AG04449 (cell line): ENCODE results near the gene AXL.

Source experiments
- CTCF ChIA-PET: fragments of 350-600 bp; formaldehyde crosslinking; extraction: SDS; loops from one replicate; lab custom pipeline; 2021; ENCODE audit warnings: antibody characterized with exemption; lab: Yijun Ruan, JAX
- POLR2A ChIA-PET: fragments of 400-600, 350-600 bp; formaldehyde crosslinking; extraction: SDS; loops from one replicate; lab custom pipeline; 2020; ENCODE audit warnings: antibody characterized with exemption, inconsistent platforms; lab: Yijun Ruan, JAX
- DNase-seq: peaks from one replicate; pipeline ENCODE4 v3.0.0-alpha.2; 2010; ENCODE audit warnings: low read depth, low spot score
- H3K4me3 ChIP-seq: 2 replicates; pipeline ENCODE4 v1.5.1; 2011; ENCODE audit warnings: low read depth, mild to moderate bottlenecking, control low read depth, low read length
- CTCF ChIP-seq: IDR thresholded peaks from one replicate; pipeline ENCODE4 v1.5.1; 2011; ENCODE audit warnings: mild to moderate bottlenecking, moderate library complexity, low read length, control low read depth, inconsistent platforms; ENCODE audit not compliant: insufficient read depth; ENCODE audit errors: missing control alignments

Gene AXL

GRCh38 chr19:41269571-41269970 is 50.5 kb downstream of the AXL start:
- H3K4me3 ChIP-seq: no peak overlapping the region
- DNase-seq: no peak
- ChIA-PET POLR2A (interaction anchor here (1.2 kb wide), 1 partner anchor 10 kb away, joined by 3 read pairs; no protein-coding TSS in a partner anchor), CTCF (interaction anchor here (1.3 to 14.0 kb wide), 3 partner anchors 31 to 63 kb away, joined by 3 to 205 read pairs (median 5); no protein-coding TSS in a partner anchor)
- no peak for TF ChIP-seq CTCF

- TF ChIP-seq CTCF: no peak
- ChIA-PET POLR2A (interaction anchor here (1.0 kb wide), 1 partner anchor 9 kb away, joined by 3 read pairs; the partner anchor contains the start of gene HNRNPUL1), CTCF (interaction anchor here (0.6 to 2.6 kb wide), 2 partner anchors 35 to 47 kb away, joined by 3 to 17 read pairs; no protein-coding TSS in a partner anchor)
- H3K4me3 ChIP-seq: no peak overlapping the region
- no peak for DNase-seq
These were observed 54.1 kb downstream of the AXL start for GRCh38 chr19:41273076-41273475.

- no peak for TF ChIP-seq CTCF
- H3K4me3 ChIP-seq: no peak overlapping the region
- ChIA-PET CTCF (interaction anchor here (0.8 to 2.1 kb wide), 5 partner anchors 9 to 70 kb away, joined by 3 to 6 read pairs (median 4); no protein-coding TSS in a partner anchor), POLR2A (no interaction called here)
- no peak for DNase-seq
These were observed 55.8 kb downstream of the AXL start for GRCh38 chr19:41274802-41275201.

GRCh38 chr19:41276231-41276630 is 57.2 kb downstream of the AXL start:
- DNase-seq: no peak
- ChIA-PET CTCF (interaction anchor here (1.2 to 4.3 kb wide), 4 partner anchors 11 to 72 kb away, joined by 3 to 20 read pairs (median 7); partner anchors contain the start of gene HNRNPUL1), POLR2A (no interaction called here)

GRCh38 chr19:41278478-41278877 is 59.5 kb downstream of the AXL start:
- DNase-seq: no peak
- no peak for TF ChIP-seq CTCF
- no peak overlapping the region for H3K4me3 ChIP-seq
- POLR2A ChIA-PET: interaction anchor here (1.2 kb wide), 1 partner anchor 9 kb away, joined by 3 read pairs; no protein-coding TSS in a partner anchor
- CTCF ChIA-PET: interaction anchor here (2.2 to 4.3 kb wide), 4 partner anchors 13 to 74 kb away, joined by 5 to 20 read pairs (median 8); partner anchors contain the start of gene HNRNPUL1

More at GRCh38 chr19:41276231-41276630, 57.2 kb downstream of the AXL start:
- H3K4me3 ChIP-seq: no peak overlapping the region
- TF ChIP-seq CTCF: no peak
